ENCODE results near the gene CDC42BPA.
"Not testable (repeated sequence)": the region's sequence is repeated elsewhere in the genome, so short reads cannot be mapped to it uniquely, and the experiment has no call there.

CDC42BPA gene

DNA sequence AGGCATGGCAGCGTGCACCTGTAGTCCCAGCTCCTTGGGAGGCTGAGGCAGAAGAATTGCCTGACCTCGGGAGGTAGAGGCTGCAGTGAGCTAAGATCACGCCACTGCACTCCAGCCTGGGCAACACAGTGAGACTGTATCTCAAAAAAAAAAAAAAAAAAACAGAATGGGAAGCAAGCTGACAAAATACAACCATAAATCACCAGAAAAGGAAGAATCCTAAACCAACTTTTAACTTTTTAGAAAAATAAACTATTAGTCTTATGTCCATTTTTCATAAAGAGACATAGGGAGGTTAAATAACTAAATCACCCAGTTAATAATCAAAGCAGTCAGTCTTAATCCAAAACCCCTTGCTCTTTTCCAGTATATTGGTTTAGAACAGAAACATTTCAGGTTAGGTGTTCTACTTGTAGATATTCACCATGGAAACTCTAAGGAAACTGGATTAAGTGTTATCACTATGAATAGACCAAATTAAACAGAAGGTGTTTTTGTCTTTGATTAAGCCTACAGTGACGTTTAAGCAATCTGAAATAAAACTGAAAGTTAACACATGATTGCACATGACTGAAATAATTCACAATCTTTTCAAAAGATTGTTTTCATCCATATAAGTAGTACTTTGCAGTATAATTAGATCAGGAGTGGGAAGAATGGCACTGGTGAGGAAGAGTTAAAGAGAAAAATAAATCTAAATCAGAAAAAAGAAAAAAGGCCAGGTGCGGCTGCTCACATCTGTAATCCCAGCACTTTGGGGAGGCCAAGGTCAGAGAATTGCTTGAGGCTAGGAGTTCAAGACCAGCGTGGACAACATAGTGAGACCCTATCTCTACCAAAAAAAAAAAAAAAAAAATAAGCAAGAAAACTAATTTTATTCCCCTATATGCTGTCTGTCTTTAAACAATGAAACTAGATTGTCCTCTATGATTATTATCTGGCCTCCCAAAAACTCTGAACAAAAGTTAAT is 9.6 kb downstream of the CDC42BPA start:
- DNase-seq: no peak

DNA sequence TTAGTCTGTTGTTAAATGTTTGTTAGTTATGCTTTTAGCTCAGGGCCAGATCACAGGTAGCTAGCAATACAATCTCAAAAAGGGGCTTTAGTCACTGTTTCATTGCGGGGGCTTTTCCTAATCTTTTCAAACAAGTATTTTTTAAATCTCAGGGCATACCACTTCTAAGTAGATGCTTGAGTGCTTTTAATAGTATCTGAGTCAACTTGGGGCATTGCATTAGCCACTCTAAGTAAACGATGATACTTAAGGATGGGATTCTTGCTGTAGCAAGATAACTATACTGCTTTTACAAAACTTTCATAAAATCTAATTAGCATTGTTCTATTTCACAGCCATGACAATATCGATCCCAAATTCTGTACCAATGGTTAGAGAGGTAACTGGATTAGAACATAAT is 11.6 kb downstream of the CDC42BPA start:
- DNase-seq: no peak

DNA sequence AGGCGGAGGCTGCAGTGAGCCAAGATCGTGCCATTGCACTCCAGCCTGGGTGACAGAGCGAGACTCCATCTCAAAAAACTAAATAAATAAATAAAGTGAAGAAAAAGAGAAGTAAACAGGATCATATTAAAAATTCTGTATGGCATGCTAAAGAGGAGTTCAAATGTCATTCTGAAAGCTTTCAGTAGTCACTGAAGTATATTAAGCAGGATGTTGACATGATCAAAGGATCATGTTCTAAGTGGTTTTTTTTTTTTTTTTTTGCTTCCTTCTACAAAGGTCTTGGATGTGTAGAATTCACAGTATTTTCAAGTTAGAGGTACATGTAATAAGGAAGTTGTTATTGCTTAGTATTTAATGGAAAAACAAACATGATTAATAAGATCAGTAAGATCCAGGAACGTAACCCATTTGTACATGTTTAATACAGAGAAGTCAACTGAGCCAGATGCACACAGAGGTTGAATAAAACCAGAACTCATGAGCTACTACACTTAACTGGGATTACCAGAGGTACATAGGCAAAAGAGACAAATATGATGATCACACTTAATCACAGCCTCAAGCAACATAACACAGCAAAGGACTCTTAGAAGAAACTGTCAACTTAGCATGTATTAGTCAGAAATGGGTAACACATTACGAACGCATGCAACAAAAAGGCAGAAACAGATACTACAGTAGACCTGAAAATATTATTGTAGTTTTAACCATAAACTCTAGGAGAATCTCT is 12.2 kb downstream of the CDC42BPA start:
- no peak for DNase-seq

DNA sequence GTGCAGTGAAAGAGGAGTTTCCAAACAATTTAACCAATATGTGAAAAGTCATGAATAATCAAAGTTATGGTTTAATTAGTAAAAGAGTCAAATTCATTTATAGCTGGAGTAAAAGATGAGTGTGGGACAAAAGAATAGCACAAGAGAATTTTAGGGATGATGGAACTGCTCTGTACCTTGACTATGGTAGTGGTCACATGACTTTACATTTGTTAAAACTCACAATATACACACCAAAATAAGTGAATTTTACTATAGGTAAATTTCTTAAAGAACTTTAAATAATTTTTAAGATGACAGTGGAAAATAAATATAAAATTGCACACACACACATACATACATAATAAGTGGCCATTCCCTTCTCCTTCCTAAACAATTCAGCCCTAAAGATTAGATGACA is 13.6 kb downstream of the CDC42BPA start:
- DNase-seq: no peak

DNA sequence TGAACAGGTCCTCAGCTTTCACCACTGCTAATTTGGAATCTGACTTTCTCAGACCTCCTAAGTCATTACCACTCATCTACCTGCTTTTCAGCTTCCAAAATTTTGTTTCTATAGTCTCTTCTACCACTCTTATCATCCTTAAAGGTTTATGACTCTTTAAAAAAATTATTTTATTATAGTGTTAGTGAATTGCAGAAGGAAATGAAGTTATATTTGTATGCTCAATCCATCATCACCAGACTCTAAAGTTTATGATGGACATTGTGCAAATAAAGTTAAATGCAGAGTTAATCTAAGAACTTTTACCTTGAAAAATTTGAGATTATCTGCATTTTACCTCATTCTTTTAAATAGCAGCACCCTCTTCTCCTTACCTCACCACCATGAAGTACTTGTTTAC is 14.6 kb downstream of the CDC42BPA start:
- DNase-seq: no peak

DNA sequence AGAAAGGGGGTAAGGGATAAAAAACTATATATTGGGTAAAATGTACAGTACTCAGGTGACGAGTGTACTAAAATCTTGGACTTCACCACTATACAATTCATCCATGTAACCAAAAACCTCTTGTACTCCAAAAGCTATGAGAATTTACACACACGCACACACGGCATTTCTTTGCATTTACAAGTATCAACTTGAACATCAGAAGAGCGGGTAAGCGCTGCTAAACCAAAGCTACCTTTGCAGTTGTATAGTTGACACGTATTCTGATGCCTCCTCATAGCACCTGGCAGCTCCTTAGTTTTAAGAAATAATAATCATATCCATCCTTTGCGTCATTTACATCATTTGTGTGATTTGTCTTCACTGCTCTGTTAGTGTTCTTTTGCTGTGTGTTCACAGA is 17.6 kb downstream of the CDC42BPA start:
- DNase-seq: no peak

DNA sequence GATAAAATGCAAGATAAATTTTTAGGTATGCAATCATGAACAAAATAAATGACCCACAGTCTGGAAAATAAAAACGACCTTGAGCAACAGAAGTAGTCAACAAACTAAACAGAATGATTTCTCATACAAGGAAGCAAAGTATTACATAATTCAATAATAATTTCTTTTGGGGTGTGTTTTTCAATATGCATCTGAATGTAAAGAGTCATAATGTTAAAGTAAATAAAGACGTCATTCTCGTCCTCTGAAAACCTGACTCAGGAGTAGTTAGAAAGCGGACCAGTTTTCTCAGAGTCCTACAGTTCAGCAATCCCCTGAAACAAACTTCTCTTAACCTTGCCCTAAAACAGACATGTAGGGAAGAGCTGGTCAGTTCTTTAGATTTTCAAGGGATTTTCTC is 18.6 kb downstream of the CDC42BPA start:
- DNase-seq: no peak

DNA sequence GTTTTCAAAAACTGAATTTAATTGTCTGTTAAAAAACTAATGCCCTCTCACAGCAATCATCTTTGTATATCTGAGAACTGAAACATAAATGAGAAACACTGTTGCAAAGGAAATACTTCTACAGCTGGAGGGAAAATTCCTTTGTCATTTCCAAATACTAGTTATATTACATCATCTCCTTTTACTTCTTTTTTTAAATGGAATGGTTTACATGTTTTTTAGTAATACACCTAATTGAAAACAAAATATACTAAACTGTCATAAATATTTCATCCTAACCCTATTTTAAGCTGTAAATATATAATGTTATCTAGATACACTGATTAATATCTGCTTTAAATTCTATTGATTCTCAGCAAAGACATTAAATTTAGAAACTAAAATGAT is 19.1 kb downstream of the CDC42BPA start:
- no peak for DNase-seq

DNA sequence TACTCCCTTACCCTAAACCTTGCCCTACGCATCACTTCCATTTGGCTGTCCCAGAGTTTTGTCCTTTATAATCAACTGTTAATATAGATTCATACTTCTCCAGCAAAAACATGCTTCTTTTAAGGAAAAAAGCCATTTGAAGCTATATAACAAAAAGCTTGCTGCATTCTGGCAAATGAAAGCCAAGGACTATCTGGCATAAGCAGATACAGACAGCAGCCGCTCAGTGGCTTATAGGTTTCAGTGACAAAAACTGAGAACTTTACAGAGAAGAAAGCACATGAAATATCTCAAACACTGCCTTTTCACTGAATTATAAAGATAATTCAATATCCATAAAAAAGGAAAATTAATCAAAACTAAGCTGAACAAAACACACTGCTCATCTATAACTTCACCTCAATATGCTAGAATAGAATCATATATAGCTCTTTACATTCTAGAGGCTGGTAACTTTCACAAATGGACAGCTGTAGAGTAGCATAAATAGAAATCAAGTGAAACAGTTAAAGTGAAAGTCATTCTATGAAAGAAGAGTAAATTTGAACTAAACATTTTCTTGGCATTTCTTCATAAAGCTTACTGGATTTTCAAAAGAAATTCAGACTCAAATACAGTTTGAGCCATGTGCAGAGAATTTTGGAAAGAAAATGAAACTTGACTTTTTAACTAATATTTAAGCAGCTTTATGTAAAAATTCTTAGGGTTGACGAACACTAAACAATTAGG is 19.6 kb downstream of the CDC42BPA start:
- DNase-seq: no peak

DNA sequence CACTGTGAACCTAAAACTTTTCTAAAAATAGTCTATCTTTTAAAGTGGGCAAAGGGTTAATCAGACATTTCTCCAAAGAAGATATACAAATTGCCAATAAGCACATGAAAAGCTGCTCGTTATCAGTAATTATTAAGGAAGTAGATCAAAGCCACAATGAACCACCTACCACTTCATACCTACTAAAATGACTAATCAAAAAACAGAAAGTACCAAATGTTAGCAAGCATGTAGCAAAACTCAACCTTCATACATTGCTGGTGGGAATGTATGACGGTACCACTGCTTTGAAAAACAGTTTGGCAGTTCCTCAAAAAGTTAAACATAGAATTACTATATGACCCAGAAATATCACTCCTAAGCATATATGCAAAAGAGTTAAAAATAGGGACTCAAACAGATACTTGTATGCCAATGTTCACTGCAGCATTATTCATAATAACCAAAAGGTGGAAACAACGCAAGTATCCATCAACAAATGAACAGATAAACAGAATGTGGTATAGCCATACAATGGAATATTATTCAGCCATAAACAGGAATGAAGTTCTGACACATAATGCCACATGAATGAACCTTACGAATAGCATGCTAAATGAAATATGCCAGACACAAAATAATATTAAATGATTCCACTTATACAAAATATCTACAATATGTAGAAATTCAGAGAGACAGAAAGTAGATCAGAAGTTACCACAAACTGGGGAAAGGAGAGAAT is 21.1 kb downstream of the CDC42BPA start:
- DNase-seq: no peak

DNA sequence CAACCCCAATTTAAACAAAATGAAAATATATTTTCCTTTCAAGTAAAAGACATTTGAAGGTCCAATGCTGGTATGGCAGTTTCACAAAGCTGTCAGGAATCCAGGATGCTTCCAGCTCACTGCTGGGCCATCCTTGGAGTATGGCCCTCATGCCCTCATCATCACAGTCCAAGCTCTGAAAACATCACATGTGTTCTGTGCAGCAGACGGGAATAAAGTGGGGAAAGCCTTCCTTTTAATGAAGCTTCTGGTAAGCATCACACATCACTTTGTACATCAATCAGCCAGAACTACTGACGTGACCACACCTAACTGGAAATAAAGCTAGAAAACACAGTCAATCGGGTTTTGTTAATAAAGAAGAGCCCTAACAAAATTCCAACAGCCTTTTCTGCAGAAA is 22.7 kb downstream of the CDC42BPA start:
- no peak for DNase-seq

DNA sequence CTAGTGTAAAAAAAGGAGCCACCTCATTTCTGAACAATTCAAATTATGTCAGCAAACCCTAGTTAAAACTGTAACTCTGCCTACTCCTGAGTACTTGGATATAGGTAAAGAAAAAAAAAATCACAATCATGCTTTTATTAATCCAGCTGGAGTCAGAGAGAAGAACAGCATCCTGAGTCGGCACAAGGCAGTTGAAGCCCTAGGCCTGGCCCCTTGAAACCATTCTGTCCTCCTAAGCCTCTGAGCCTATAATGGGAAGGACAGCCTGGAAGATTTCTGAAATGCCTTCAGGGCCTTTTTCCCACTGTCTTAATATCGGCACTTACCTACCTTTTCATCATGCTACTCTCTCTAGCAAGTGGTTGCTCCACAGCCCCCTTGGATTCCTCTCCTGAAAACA is 32.5 kb downstream of the CDC42BPA start:
- no peak for DNase-seq

DNA sequence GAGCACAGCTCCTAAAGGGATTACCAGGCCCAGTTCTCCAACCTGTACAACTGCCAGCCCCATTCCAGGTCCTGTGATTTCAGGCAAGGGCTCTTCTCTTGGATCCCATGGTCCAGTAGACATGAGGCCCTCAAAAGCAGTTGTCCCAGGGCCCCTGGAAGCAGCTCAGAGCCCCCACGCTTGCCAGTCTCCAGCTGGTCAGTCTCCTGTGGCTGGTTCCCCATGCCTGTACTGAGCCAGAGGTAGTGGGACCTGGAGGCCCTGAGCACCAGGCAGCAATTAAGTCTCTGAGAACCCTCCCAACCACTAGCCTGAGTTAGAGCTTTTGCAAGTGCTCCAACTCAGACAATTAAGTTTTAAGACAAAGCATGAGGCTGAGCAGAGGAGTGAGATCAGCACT is 36.9 kb downstream of the CDC42BPA start:
- DNase-seq: no peak

DNA sequence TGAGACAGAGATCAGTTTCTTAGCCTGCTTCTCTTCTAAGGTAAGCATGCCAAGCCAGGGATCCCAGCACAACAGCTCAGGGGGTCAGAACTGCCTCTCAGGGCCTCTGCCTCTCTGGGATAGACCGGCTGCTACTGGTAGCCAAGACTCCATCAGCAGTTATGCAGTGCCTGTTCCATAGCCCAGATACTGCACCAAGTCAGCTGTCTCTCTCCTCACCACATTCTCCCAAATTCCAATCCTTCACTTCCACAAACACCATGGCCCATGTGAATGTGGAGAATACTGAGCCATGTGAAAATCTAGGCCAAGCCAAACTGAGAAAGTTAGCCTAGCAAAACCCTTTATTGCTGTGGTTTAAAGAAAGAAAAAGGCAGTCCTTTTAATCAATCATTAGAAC is 37.5 kb downstream of the CDC42BPA start:
- DNase-seq: no peak

DNA sequence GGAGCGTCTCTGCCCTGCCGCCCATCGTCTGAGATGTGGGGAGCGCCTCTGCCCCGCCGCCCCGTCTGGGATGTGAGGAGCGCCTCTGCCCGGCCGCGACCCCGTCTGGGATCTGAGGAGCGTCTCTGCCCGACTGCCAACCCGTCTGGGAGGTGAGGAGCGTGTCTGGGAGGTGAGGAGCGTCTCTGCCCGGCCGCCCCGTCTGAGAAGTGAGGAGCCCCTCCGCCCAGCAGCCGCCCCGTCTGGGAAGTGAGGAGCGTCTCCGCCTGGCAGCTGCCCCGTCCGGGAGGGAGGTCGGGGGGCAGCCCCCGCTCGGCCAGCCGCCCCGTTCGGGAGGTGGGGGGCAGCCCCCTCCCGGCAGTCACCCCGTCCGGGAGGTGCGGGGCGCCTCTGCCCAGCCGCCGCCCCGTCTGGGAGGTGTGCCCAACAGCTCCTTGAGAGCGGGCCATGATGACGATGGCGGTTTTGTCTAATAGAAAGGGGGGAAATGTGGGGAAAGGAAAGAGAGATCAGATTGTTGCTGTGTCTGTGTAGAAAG is 42.1 kb downstream of the CDC42BPA start:
- not testable (repeated sequence) for DNase-seq

DNA sequence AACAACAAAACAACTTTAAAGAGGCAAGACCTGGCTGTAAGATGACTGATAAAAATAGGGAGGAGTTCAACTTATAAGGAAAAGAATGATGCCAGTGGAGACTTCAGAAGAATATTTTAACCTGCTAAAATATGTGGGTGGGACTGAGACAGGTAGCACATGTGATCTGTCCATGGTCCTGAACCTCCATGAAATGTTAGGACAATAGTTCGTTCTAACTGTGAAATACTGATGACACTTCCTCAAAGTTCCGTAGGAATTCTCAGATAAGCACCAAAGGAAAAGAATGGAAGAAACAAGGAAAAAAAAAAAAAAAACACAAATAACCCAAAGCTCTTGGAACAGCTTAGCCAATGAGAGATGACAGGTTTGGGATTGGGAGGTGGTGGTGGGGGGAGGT is 44.7 kb downstream of the CDC42BPA start:
- DNase-seq: no peak

DNA sequence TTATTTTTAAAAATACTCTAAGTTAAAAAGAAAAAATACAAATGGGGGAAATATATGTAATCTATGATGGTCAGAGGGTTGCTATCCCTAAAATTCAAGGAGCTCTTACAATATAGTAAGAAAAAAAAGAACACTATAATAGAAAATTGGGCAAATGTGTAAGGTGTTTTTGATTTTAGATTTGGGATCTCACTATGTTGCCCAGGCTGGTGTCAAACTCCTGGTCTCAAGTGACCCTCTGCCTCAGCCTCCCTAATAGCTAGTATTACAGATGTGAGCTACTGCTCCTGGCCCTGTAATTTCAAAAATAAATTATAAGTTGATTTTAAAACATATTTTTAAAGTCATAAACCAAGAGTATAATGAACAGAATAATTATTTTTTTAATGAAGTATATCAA is 45.9 kb downstream of the CDC42BPA start:
- no peak for DNase-seq

DNA sequence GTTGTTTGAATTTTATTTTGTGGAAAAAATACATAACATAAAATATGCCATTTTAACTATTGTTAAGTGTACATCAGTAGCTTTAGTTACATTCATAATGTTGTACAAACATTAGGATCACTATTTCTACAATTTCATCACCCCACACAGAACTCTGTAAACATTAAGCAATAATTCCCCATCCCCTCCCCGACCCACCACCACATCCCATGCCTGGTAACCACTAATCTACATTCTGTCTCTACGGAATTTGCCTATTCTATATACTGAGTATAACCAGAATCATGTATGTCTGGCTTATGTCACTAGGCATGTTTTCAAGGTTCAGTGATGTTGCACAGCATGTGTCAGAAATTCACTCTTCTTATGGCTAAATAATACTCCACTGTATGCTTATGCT is 47.7 kb downstream of the CDC42BPA start:
- DNase-seq: no peak

DNA sequence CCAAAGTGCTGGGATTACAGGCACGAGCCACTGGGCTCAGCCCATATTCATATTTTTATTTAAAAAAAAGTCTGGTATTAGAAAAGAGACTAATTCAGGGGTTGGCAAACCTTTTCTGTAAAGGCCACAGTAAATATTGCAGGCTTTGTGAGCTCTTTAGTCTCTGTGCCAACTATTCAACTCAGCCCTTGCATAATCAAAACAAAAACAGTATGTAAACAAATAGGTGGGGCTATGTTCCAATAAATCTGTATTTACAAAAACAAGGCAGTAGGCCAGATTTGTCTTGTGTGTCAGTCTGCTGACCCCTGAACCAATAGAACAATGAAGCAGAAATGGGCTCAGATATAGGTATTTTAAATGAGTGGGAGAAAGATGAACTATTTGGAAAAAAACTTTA is 49.3 kb downstream of the CDC42BPA start:
- DNase-seq: no peak

DNA sequence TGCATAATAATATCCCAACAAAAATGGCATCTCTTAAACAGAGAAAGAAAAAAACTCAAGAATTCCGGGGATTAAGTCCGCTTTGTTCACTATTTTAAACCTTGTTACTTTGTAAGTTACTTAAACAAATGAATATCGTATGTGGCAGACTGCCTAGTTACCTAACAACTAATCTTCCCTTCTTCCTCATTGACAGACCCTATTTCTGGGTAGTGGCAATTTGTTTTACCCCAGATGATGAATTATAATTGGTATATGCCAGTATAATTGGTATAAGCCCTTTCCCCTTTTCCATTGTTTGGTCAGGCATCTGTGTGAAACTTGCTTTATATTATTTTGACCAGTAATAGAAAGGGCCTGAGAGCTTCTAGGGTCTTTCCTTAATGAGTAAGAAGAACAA is 52.4 kb downstream of the CDC42BPA start:
- DNase-seq: no peak

DNA sequence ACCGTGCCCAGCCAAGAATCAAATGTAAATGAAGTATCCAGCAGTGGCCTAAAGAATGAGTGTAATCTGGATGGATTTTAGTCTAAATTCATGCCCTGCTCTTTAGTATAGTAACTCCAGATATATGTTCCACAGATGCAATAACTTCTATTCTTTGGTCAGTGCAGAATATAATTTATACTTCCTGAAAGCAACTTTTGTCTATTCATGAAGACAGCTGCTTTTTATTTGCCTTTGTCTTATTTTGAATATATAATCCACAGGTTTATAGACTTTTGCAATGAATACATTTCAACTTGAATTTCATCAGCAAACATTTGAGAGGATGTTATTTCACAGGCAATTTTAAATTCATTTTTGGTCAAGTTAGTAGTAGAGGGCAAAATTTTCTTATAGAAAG is 54.4 kb downstream of the CDC42BPA start:
- no peak for DNase-seq

DNA sequence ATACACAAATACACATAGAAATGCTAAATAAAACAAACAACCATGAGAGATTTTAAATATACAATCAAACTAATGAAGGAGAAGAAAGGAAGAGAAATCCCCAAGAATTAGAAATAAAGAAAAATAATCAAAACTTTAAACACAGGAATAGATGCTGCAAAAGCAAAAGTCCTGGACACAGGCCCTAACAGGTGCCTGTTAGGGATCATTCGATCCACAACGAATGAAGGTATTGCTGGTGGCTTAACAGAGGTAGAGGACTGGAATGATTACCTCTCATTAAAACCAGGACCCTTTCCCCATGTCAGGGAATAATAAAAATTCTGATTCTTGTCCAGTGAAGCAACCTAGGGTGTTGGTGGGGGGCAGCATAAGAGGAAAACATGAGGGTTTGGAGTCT is 56.8 kb downstream of the CDC42BPA start:
- DNase-seq: no peak

DNA sequence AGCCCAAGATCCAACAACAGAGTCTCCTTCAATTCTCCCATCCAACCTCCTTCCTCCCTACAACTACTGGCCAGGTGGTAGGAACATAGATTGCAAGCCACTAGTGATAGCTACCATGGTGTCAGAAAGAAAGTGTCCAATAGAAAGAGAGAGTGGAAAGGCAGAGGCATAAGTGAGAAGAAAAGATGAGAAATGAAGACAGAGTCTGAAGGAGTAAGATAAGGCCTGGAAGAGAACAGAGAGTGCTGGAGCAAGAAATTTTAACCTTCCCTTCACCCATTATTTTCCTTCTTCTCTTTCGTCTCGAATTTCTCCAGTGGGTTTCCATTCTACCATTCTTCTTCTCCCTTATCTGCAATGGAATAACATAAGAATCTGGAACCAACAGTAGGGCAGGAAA is 57.9 kb downstream of the CDC42BPA start:
- DNase-seq: no peak

All from activated naive CD4-positive, alpha-beta T cell treated with anti-CD3 and anti-CD28 coated beads, Interleukin-2, amount 50 U/mL, for 16 hours (primary cell).